Head of caudate nucleus (tissue), 42 donors: ENCODE data around the gene DCAF16.
"Not testable (repeated sequence)": the region's sequence is repeated elsewhere in the genome, so short reads cannot be mapped to it uniquely, and the experiment has no call there.

Experiments used
- DNase-seq, 42 donors: peaks; one replicate each; pipeline versions ENCODE4 v3.0.0 to v3.0.0-alpha.2; 2020 to 2021; ENCODE audit warnings: mixed read lengths in 7 of 42
- intact Hi-C: fragments of 100-400 bp; cut with DNase I; formaldehyde crosslinking; loops from one replicate; pipeline ENCODE4 v1.15.0; 2022

Gene DCAF16

DNA sequence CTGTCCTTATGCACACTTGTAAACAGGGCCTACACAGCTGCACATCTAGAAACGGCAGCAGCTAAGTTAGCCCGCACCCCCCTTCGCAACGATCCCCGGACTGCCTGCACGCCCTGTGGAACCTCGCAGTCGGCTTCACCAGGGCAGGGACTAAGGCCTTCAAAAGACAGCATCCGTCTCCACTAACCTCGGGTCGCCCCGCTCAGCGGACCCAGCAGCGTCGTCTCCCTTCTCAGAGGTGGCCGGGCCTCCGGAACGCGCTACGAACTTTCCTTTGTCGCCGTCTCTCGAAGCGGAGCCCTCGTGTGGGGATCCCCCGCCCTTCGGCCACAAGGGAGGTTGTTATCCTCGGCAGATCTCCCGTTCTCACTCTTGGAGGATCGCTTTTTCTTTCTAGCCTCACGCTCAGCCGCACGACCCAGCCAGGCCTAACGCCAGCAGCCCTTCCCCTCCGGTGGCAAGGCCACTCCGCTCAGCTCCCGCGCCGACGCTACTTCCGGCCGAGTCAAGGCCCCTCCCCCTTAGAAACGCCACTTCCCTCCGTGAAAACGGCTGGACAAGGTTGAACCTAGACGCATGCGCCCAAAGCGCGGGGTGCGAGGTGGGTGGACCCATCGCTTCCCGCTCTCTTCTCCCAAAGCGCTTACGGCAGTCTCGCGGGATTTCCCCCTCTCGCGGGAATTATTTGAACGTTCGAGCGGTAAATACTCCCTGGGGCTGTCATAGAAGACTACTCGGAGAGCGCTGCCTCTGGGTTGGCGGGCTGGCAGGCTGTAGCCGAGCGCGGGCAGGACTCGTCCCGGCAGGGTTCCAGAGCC is at the start of gene DCAF16, which contains the start of gene NCAPG:
Gene DCAF16, minus strand, starts transcription at position 498 of the 818 bp plus-strand sequence. CDS start 6,616 bp downstream, outside the sequence.
Gene NCAPG, plus strand, starts transcription at position 720 of the 818 bp plus-strand sequence. CDS start 99 bp downstream, outside the sequence.
- DNase-seq: peak; percentile 97 to 100 (median 100)
- intact Hi-C loops: loop anchor here (2.0 to 10.0 kb wide), 2 partner anchors 210 to 256 kb away; partner anchors contain the start of gene LCORL

DNA sequence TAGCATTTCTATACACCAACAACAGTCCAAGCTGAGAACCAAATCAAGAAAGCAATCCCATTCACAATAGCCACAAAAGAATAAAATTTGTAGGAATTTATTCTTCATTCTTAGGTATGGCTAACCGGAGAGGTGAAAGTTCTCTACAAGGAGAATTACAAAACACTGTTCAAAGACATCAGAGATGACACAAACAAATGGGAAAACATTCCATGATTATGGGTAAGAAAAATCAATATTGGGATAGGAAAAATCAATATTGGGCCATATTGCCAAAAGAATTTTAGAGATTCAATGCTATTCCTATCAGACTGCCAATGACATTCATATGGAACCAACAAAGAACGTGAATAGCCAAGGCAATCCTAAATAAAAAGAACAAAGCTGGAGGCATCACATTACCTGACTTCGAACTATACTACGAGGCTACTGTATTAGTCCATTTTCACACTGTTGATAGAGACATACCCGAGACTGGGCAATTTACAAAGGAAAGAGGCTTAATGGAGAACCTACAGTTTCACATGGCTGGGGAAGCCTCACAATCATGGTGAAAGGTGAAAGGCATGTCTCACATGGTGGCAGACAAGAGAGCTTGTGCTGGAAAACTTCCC is 49.3 kb upstream of the DCAF16 start:
- intact Hi-C loops: no loop called here
- no peak for DNase-seq

DNA sequence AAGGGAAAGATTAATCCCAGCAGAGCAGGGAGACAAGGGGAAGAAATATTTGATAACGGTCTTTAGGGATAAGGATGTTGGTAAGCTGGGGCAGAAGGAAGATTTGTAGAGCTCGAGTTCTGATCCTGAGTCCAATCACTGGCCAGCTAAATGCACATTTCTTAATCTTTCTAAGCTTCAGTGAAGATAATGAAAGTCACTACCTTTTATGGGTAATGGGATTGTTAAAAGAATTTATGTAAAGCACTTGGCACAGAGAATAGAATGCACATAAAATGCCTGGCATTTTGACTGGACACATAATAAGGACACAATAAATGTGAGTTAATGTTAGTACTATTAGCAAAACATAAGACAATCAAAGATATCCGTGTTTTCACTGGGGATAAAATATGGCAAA is 43.5 kb upstream of the DCAF16 start:
- intact Hi-C loops: no loop called here
- no peak for DNase-seq

DNA sequence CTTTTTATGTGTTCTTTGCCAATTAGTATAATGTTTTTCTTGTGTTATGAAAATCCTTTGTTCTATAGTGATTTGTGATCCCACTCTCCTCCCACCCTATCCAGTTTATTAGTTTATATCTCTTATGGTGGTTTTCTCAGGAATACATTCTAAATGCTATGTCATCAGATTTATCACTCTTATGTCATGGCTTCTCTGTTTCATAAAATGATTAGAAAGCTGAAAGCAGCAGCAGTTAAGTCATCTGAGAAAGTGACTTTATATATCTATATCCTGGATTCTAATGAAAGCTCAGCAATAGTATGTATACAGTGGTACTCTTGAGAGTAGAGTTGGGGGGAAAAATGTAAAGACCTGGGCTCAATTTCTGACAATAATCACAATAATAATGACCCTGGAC is 41.4 kb upstream of the DCAF16 start:
- intact Hi-C loops: no loop called here

DNA sequence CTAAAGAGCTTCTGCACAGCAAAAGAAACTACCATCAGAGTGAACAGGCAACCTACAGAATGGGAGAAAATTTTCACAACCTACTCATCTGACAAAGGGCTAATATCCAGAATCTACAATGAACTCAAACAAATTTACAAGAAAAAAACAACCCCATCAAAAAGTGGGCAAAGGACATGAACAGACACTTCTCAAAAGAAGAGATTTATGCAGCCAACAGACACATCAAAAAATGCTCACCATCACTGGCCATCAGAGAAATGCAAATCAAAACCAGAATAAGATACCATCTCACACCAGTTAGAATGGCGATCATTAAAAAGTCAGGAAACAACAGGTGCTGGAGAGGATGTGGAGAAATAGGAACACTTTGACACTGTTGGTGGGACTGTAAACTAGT is 39.7 kb upstream of the DCAF16 start:
- DNase-seq, intact Hi-C loops: not testable (repeated sequence)

More for the DNA sequence above, 41.4 kb upstream of the DCAF16 start:
- DNase-seq: no peak

DNA sequence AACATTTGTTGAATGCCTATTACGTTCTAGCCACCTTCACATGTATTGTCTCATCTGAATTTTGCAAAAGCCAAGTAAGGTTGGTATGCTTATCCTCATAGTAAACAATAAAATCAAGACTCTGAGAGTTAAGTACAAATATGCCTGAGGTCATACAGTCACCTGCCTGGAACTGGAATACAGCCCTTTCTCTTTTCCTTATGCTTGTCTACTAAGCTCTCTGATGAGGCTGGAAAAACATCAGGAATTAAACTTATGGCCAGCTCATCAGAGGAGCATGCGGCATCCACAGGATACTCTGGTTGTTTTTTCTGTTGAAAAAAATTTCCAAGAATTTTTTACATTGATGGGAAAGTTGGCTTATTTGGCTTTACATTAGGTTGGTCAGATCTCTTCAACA is 35.7 kb upstream of the DCAF16 start:
- intact Hi-C loops: no loop called here
- no peak for DNase-seq

DNA sequence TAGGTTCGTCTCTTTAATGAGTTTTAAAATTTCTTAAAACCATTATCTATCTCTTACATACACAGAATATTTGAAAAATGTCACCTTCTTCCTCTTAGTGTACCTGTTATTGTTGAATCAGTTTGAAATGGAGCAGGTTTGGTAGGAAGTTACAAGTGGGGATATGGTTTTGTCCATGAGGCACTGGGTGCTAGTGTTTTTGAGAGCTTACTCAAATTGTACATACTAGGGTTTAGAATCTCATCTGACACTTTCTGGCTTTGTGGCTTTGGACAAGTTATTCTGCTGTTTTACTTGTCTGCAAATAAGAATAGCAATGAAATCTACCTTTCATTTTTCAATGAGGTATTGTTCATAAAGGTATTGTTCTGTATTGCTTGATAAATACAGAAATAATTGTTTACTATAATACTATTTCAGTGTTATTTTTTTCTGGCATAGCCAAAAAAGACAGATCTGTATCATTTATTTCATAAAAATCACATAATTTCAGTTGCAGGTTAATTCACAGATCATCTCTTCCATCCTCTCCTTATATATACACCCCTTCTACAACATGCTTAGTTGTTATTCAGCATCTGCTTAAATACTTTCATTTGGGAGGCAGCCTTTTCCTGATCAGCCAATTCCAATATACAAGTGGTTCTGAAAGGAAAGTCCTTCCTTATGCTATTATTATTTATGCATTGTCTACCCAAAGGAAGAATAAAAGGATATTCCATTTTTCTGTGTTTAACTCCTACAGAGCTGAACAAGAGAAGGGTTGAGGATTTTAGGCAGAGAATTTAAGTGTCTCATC is 13.5 kb upstream of the DCAF16 start:
- intact Hi-C loops: no loop called here
- DNase-seq: no peak

DNA sequence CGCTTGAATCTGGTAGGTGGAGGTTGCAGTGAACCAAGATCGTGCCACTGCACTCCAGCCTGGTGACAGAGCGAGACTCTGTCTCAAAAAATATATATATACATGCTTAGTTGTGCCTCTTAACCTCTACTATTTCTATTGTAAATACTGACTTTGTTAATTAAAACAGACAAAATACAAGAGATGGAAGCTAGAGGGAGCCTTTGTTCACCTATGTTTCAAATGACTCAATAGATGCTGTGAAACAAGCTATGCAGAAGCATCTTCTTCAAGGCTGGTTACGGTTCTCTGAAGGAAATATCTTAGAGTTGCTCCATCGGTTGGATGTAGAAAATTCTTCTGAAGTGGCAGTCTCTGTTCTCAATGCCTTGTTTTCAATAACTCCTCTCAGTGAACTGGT is 6.5 kb upstream of the DCAF16 start:
- peak in 2 of 42 donors; percentile 20 to 35 for DNase-seq
- intact Hi-C loops: loop anchor here (10.0 kb wide), 1 partner anchor 262 kb away; no protein-coding TSS in a partner anchor

DNA sequence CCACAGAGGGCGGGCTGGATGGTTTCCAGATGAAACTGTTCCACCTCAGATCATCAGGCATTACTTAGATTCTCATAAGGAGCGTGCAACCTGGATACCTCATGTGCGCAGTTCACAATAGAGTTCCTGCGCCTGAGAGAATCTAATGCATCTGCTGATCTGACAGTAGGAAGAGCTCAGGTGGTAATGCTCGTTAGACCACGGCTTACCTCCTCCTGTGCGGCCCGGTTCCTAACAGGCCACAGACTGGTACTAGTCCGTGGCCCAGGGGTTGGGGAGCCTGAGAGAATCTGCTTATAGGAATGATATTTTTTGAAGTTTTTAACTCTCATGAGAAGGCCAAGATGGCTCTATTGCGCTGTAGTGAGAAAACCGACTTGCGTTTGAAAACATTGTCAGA is 5.6 kb upstream of the DCAF16 start:
- intact Hi-C loops: loop anchor here (10.0 kb wide), 1 partner anchor 261 kb away; no protein-coding TSS in a partner anchor
- no peak for DNase-seq

DNA sequence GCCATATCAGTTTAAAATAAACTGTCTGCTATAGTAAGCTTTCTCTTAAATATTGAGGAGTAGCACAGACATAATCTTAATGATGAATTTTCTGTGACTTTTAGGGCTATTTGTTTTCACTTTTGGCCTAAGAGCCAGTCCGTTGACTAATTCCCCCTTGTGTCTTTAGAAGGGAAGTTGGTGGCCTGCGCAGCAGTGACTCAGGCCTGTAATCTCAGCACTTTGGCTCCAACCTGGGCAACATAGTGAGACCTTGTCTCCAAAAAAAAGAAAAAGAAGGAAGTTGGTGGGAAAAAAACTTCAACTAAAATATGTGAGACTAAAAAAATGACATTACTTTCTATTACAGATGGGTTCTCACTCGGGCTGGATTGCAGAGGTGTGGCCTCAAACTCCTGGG is 3.6 kb upstream of the DCAF16 start:
- DNase-seq: no peak
- intact Hi-C loops: loop anchor here (10.0 kb wide), 1 partner anchor 259 kb away; no protein-coding TSS in a partner anchor

DNA sequence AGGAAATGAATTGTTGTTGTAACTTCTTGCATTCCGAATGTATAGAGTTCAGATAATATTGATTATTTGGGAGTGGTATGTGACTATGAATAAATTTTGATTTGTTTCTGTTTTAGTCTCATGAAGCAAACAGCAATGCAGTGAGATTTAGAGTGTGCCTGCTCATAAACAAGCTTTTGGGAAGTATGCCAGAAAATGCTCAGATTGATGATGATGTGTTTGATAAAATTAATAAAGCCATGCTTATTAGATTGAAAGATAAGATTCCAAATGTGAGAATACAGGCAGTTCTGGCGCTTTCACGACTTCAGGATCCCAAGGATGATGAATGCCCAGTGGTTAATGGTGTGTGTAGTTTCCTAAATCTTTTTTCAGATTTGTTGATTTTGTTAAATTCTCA is 2.2 kb upstream of the DCAF16 start:
- intact Hi-C loops: loop anchor here (10.0 kb wide), 1 partner anchor 258 kb away; no protein-coding TSS in a partner anchor
- no peak for DNase-seq

DNA sequence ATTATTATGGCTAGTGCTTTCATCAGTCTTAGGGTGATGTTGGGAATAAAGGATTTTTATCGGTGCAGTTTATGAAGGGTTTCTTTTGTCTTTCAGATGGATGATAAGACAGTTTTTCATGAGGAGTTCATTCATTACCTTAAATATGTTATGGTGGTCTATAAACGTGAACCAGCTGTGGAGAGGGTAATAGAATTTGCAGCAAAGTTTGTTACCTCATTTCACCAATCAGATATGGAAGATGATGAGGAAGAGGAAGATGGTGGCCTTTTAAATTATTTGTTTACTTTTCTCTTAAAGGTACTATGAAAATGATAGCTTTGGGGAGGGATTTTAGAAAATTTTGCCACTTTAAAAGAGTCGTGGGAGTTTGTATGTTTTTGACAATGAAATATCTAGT is 1.6 kb upstream of the DCAF16 start:
- no peak for DNase-seq
- intact Hi-C loops: loop anchor here (10.0 kb wide), 1 partner anchor 257 kb away; no protein-coding TSS in a partner anchor

DNA sequence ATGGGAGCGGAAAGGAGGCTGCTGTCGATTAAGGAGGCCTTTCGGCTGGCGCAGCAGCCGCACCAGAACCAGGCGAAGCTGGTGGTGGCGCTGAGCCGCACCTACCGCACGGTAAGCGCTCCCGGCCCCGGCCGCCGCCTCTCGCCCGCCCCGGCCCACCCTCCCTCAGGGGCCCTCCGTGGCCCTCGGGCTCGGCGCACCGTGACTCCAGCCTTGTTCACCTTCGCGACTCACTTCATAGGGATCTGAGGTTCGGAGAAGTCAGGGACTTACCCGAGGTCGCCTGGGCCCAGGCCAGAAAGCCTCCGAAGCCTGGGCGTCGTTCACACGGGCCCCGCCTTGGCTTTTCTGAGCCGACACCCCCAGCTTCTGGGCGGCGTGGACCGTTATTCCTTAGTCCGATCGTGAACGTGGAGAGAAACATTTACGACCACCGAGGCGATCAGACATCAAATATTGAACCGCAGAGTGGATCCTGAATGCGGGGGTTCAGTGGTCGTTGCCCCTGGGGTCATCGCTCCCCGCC is 584 bp upstream of the DCAF16 start:
- intact Hi-C loops: loop anchor here (2.0 to 10.0 kb wide), 2 partner anchors 210 to 256 kb away; partner anchors contain the start of gene LCORL
- DNase-seq: peak in 7 of 42 donors; percentile 5 to 40 (median 25)

DNA sequence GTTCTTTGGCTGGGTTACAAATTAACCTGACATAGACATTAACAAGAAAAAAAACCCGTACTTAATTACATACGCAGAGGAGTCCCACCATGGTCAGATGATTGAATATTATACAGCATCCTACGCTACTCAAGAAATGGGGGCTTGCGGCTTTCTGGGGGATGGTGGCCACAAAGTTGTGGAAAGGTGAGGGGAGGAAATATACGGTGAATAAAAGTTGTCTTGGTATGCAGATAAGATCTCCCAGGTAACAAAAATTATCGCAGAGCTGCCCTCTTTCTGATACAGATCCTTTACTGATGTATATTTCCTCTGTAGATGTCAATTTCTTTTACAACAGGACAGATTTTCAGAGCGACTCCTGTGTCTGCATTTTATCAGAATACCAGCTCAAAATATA is 890 bp downstream of the DCAF16 start:
- intact Hi-C loops: loop anchor here (2.0 to 10.0 kb wide), 3 partner anchors 197 to 255 kb away; partner anchors contain the start of genes LCORL and MED28
- no peak for DNase-seq

DNA sequence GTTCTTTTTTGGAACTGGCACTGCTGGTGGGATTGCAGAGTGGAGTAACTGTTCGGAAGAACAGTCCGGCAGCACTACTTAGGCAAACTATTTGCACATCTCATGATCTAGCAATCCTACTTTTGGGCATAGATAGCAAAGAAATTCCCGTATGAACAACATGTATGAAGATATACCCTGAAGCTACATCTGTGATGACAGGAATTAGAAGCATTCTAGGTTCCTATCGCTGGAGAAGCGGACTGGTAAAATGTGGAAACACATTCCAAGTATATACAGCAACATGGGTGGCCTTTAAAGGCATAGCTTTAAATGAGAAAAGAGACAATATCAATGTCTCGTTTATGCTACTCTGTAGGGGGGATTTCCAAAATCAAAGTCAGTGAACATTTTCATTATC is 3.1 kb downstream of the DCAF16 start:
- intact Hi-C loops: loop anchor here (5.0 kb wide), 1 partner anchor 195 kb away; the partner anchor contains the start of gene MED28
- no peak for DNase-seq

DNA sequence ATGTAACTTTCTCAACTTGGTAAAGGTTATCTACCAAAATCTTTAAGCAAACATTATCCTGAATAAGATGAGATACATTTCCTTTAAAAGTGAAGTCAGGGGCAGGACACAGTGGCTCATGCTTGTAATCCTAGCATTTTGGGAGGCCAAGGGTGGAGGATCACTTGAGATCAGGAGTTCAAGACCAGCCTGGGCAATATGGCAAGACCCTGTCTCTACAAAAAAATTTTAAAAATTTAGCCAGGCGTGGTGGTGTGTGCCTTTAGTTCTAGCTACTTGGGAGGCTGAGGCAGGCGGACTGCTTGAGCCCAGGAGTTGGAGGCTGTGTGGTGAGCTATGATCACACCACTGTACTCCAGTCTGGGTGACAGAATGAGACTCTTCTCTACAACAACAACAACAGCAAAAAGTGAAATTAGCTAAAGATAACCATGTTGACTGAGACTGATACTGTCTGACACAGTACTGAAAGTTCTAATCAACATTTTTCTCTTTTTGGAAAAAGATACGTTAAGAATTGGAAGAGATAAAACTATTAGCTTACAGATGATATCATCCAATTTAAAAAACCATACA is 4.9 kb downstream of the DCAF16 start:
- intact Hi-C loops: loop anchor here (5.0 kb wide), 1 partner anchor 193 kb away; the partner anchor contains the start of gene MED28
- no peak for DNase-seq

DNA sequence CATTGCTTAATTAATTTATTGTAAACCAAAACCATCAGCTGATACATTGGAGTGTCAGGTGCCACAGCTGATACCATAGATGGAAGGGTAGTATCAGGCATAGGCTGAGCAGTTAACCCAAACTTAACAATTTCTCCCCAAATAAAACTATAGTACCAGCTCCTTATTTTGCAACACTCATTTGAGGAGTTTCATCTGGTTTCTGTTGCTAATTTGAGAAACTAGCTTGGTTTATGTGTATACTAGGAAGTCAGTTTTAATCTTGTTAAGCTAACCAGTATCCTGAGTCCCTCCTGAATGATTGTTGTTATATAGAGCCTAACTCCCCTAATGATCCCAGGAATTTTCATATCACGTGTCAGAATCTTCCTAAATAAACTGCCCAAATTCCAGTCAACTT is 12.7 kb downstream of the DCAF16 start:
- no peak for DNase-seq
- intact Hi-C loops: no loop called here

DNA sequence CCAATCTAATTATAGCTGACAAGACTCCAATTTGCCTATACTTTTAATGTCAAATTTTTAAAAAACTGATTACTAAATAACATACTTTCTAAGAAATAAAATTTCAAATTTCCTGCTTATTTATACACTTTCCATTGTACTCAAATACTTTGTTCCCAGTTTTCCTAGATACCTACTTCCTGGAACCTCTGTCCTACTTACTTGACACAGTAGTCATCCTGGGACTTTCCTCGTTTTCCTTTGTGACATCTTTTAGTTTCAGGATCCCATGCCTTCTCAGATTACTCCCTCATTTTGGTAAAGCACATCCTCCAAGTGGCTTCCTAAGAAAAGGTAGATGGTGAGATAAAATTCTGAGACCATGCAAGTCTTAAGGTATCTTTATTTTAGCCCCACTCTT is 15.8 kb downstream of the DCAF16 start:
- intact Hi-C loops: no loop called here
- DNase-seq: no peak
